H9 (cell line): ENCODE results near the gene CAMTA1. TPM values are rescaled to one million over a fixed set of nuclear protein-coding genes. Genes with fewer than 3 reads are reported as not detected.

ENCODE experiments used
- DNase-seq: peaks from one replicate; pipeline ENCODE4 v3.0.0-alpha.2; 2017
- H2AFZ ChIP-seq: one replicate; pipeline ENCODE4 v1.6.1; 2013; ENCODE audit warnings: mild to moderate bottlenecking, low read length, control low read depth, moderate library complexity
- H2AK5ac ChIP-seq: 2 replicates; pipeline ENCODE4 v1.6.1; 2013; ENCODE audit warnings: low read length, control low read depth, mixed read lengths; ENCODE audit not compliant: insufficient read length
- H2BK120ac ChIP-seq: one replicate; pipeline ENCODE4 v1.6.1; 2013; ENCODE audit warnings: low read depth, mild to moderate bottlenecking, low read length, control low read depth, inconsistent platforms; ENCODE audit not compliant: poor library complexity, severe bottlenecking
- H2BK12ac ChIP-seq: 2 replicates; pipeline ENCODE4 v1.6.1; 2013; ENCODE audit warnings: low read length, control low read depth, mixed read lengths, low read depth; ENCODE audit not compliant: insufficient read length
- H2BK15ac ChIP-seq: 2 replicates; pipeline ENCODE4 v1.6.1; 2013; ENCODE audit warnings: low read depth, low read length, control low read depth
- H2BK20ac ChIP-seq: one replicate; pipeline ENCODE4 v1.6.1; 2013; ENCODE audit warnings: low read depth, mild to moderate bottlenecking, low read length, control low read depth, inconsistent platforms; ENCODE audit not compliant: poor library complexity, severe bottlenecking
- H2BK5ac ChIP-seq: 2 replicates; pipeline ENCODE4 v1.6.1; 2013; ENCODE audit warnings: low read length, control low read depth, mixed read lengths; ENCODE audit not compliant: insufficient read length
- H3K14ac ChIP-seq: 2 replicates; pipeline ENCODE4 v1.6.1; 2013; ENCODE audit warnings: low read length, control low read depth; ENCODE audit not compliant: insufficient read depth
- H3K18ac ChIP-seq: 2 replicates; pipeline ENCODE4 v1.6.1; 2013; ENCODE audit warnings: low read depth, mild to moderate bottlenecking, mixed read lengths, low read length, control low read depth; ENCODE audit not compliant: insufficient read length
- H3K23ac ChIP-seq: 2 replicates; pipeline ENCODE4 v1.6.1; 2013; ENCODE audit warnings: low read length, control low read depth, mixed read lengths, low read depth; ENCODE audit not compliant: insufficient read length
- H3K23me2 ChIP-seq: 2 replicates; pipeline ENCODE4 v1.6.1; 2013; ENCODE audit warnings: low read depth, mild to moderate bottlenecking, mixed read lengths, low read length, control low read depth; ENCODE audit not compliant: insufficient read length, poor library complexity, severe bottlenecking
- H3K27ac ChIP-seq: 2 replicates; pipeline ENCODE4 v1.5.1; 2013; ENCODE audit warnings: low read length, control low read depth, mixed read lengths, low read depth; ENCODE audit not compliant: insufficient read length
- H3K27me3 ChIP-seq: 2 replicates; pipeline ENCODE4 v1.6.1; 2013; ENCODE audit warnings: low read length, control low read depth, inconsistent platforms; ENCODE audit not compliant: insufficient read depth
- H3K4ac ChIP-seq: 2 replicates; pipeline ENCODE4 v1.6.1; 2013; ENCODE audit warnings: low read depth, mild to moderate bottlenecking, control low read depth, inconsistent platforms, low read length, moderate library complexity
- H3K4me1 ChIP-seq: 2 replicates; pipeline ENCODE4 v1.6.1; 2013; ENCODE audit warnings: low read length, control low read depth, inconsistent platforms; ENCODE audit not compliant: insufficient read depth
- H3K4me2 ChIP-seq: 2 replicates; pipeline ENCODE4 v1.6.1; 2013; ENCODE audit warnings: low read length, control low read depth, mixed read lengths; ENCODE audit not compliant: insufficient read length, insufficient read depth
- H3K56ac ChIP-seq: 2 replicates; pipeline ENCODE4 v1.6.1; 2013; ENCODE audit warnings: low read depth, mild to moderate bottlenecking, mixed read lengths, low read length, control low read depth; ENCODE audit not compliant: insufficient read length
- H3K79me1 ChIP-seq: 2 replicates; pipeline ENCODE4 v1.6.1; 2013; ENCODE audit warnings: low read depth, mild to moderate bottlenecking, moderate library complexity, low read length, control low read depth, inconsistent platforms; ENCODE audit not compliant: insufficient read depth, poor library complexity, severe bottlenecking
- H3K79me2 ChIP-seq: 2 replicates; pipeline ENCODE4 v1.6.1; 2013; ENCODE audit warnings: low read length, control low read depth, inconsistent platforms; ENCODE audit not compliant: insufficient read depth
- H3K9ac ChIP-seq: 2 replicates; pipeline ENCODE4 v1.6.1; 2013; ENCODE audit warnings: low read length, control low read depth, mixed read lengths; ENCODE audit not compliant: insufficient read length; ENCODE audit errors: extremely low read depth
- H3K9me3 ChIP-seq: one replicate; pipeline ENCODE4 v1.6.1; 2013; ENCODE audit warnings: low read depth, low read length, inconsistent platforms; ENCODE audit not compliant: control insufficient read depth
- H3T11ph ChIP-seq: one replicate; pipeline ENCODE4 v1.6.1; 2013; ENCODE audit warnings: mild to moderate bottlenecking, low read length, control low read depth, inconsistent platforms
- H4K20me1 ChIP-seq: one replicate; pipeline ENCODE4 v1.6.1; 2013; ENCODE audit not compliant: control insufficient read depth, insufficient read length, insufficient read depth
- H4K5ac ChIP-seq: 2 replicates; pipeline ENCODE4 v1.6.1; 2013; ENCODE audit warnings: low read depth, mild to moderate bottlenecking, mixed read lengths, low read length, control low read depth; ENCODE audit not compliant: insufficient read length
- H4K8ac ChIP-seq: replicated peaks from 2 replicates; pipeline ENCODE4 v1.6.1; 2013; ENCODE audit warnings: low read length, control low read depth, mixed read lengths, low read depth; ENCODE audit not compliant: insufficient read length
- H4K91ac ChIP-seq: 2 replicates; pipeline ENCODE4 v1.6.1; 2013; ENCODE audit warnings: low read depth, mild to moderate bottlenecking, moderate library complexity, mixed read lengths, low read length, control low read depth; ENCODE audit not compliant: insufficient read length
- H3K27ac Mint-ChIP-seq, 3 experiments: 2 replicates in 2 of 3; 3 replicates in 1 of 3; pipeline ENCODE4 v1.8.0; 2020 to 2021; ENCODE audit warnings: mixed read lengths in 3 of 3, mild to moderate bottlenecking in 1 of 3, moderate library complexity in 1 of 3
- H3K27me3 Mint-ChIP-seq: 2 replicates; pipeline ENCODE4 v1.8.0; 2021; ENCODE audit warnings: low read depth, mild to moderate bottlenecking, moderate library complexity, mixed read lengths
- H3K36me3 Mint-ChIP-seq, 3 experiments: 2 replicates in 2 of 3; 3 replicates in 1 of 3; pipeline ENCODE4 v1.8.0; 2020 to 2021; ENCODE audit warnings: low read depth in 3 of 3, mixed read lengths in 3 of 3; ENCODE audit not compliant: insufficient read depth in 1 of 3
- H3K4me1 Mint-ChIP-seq, 2 experiments: 2 replicates each; pipeline ENCODE4 v1.8.0; 2020; ENCODE audit warnings: mixed read lengths in 2 of 2
- H3K4me3 Mint-ChIP-seq, 2 experiments: 2 replicates in 1 of 2; 3 replicates in 1 of 2; pipeline ENCODE4 v1.8.0; 2020 to 2021; ENCODE audit warnings: mild to moderate bottlenecking in 2 of 2, mixed read lengths in 2 of 2, moderate library complexity in 1 of 2
- H3K9me3 Mint-ChIP-seq, 2 experiments: 2 replicates in 1 of 2; 3 replicates in 1 of 2; pipeline ENCODE4 v1.8.0; 2020; ENCODE audit warnings: mild to moderate bottlenecking in 2 of 2, mixed read lengths in 2 of 2, moderate library complexity in 1 of 2
- WGBS: extraction: QIAGEN DNeasy Blood & Tissue Kit; methylation state at CpG from one replicate; pipeline ENCODE4 v1.1.7; 2013; ENCODE audit warnings: missing lambda C conversion rate, low lambda C conversion rate, mixed read lengths; ENCODE audit not compliant: insufficient read length; ENCODE audit errors: extremely low coverage; 5-methylcytosine and 5-hydroxymethylcytosine counted together
- total RNA-seq: library from RNA; stranded (reverse); gene quantifications from 2 replicates; pipeline ENCODE4 v1.2.1, GENCODE V29; 2021
- TF ChIP-seq, protein P1 (sequence below): fragments of 200-600 bp; sonication (generic); conservative IDR thresholded peaks from 3 replicates; pipeline ENCODE4 v1.8.0; 2021; ENCODE audit warnings: antibody characterized with exemption, mild to moderate bottlenecking

CAMTA1 gene
- total RNA-seq, 1 experiment from 2014 or later, result 115 TPM

DNA sequence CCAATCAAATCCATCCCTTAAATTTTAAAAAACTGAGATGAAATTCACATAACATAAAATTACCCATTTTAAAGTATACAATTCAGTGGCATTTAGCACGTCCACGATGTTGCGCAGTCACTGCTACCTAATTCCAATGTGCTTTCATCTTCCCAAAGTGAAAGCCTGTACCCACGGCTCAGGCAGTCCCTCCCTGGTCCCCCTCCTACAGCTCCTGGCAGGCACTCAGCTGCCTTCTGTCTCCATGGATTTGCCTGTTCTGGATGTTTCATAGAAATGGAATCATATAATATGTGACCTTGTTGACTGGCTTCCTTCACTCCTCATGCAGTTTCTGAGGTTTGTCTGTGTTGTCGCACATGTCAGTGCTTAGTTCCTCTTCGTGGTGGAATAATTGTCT is 386.3 kb downstream of the CAMTA1 start:
- H2BK120ac ChIP-seq, result no peak overlapping the region
- H3K23ac ChIP-seq, result no peak overlapping the region
- H3K4me1 ChIP-seq, result no peaks in the 10 kb centered on the region
- Mint-ChIP-seq H3K27me3 (peaks cover 2% of the 10 kb centered on the region), H3K4me3 (no peak overlapping the region), H3K4me1 (peaks cover 0 to 3% of the 10 kb centered on the region in 2 experiments; a peak in 1 of 4 replicates), H3K9me3 (no peaks in the 10 kb centered on the region), H3K36me3 (peaks cover 0 to under 1% (median 0%) of the 10 kb centered on the region in 3 experiments; a peak in 2 of 7 replicates), H3K27ac (no peak overlapping the region)
- TF ChIP-seq, protein P1, sequence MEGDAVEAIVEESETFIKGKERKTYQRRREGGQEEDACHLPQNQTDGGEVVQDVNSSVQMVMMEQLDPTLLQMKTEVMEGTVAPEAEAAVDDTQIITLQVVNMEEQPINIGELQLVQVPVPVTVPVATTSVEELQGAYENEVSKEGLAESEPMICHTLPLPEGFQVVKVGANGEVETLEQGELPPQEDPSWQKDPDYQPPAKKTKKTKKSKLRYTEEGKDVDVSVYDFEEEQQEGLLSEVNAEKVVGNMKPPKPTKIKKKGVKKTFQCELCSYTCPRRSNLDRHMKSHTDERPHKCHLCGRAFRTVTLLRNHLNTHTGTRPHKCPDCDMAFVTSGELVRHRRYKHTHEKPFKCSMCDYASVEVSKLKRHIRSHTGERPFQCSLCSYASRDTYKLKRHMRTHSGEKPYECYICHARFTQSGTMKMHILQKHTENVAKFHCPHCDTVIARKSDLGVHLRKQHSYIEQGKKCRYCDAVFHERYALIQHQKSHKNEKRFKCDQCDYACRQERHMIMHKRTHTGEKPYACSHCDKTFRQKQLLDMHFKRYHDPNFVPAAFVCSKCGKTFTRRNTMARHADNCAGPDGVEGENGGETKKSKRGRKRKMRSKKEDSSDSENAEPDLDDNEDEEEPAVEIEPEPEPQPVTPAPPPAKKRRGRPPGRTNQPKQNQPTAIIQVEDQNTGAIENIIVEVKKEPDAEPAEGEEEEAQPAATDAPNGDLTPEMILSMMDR, result no peak
- H3K56ac ChIP-seq, result no peak overlapping the region
- no peaks in the 10 kb centered on the region for H3K9me3 ChIP-seq
- no peak overlapping the region for H2BK20ac ChIP-seq
- no peak overlapping the region for H2AK5ac ChIP-seq
- H2BK15ac ChIP-seq, result no peak overlapping the region
- no peak overlapping the region for H3K14ac ChIP-seq
- H3K79me1 ChIP-seq, result no peaks in the 10 kb centered on the region
- H3K23me2 ChIP-seq, result no peaks in the 10 kb centered on the region
- H3K27ac ChIP-seq, result no peak overlapping the region
- no peak overlapping the region for H3T11ph ChIP-seq
- H4K5ac ChIP-seq, result no peak overlapping the region
- H2AFZ ChIP-seq, result no peak overlapping the region
- H3K27me3 ChIP-seq, result no peaks in the 10 kb centered on the region
- H3K4ac ChIP-seq, result no peak overlapping the region
- no peak overlapping the region for H2BK12ac ChIP-seq
- H2BK5ac ChIP-seq, result no peak overlapping the region
- no peaks in the 10 kb centered on the region for H4K20me1 ChIP-seq
- WGBS, result no CpG with 5 or more reads among the region's 6 CpGs
- no peak overlapping the region for H3K4me2 ChIP-seq
- no peak for DNase-seq
- H4K8ac ChIP-seq, result no peak overlapping the region
- H3K79me2 ChIP-seq, result no peaks in the 10 kb centered on the region
- no peak overlapping the region for H3K18ac ChIP-seq
- H4K91ac ChIP-seq, result no peak overlapping the region
- no peak overlapping the region for H3K9ac ChIP-seq
